K562 (cell line): ENCODE data around the gene SOCS6. TPM values are rescaled to one million over a fixed set of nuclear protein-coding genes. Genes with fewer than 3 reads are reported as not detected.

Experiments used
- ATF3 ChIP-seq, 2 experiments: fragments of 450-650 bp in 1 of 2; sonication (generic) in 1 of 2; formaldehyde crosslinking in 1 of 2; IDR thresholded peaks in 1 of 2; conservative IDR thresholded peaks in 1 of 2; 2 replicates each; pipeline versions ENCODE4 v1.6.1 to v1.8.1; 2016 to 2023; ENCODE audit warnings: mild to moderate bottlenecking in 2 of 2, moderate library complexity in 2 of 2, inconsistent platforms in 1 of 2, missing genetic modification reagents in 1 of 2
- DNMT1 ChIP-seq: fragments of 450-650 bp; IDR thresholded peaks from 2 replicates; pipeline ENCODE4 v1.6.1; 2016; ENCODE audit warnings: antibody characterized with exemption, mild to moderate bottlenecking
- FOS ChIP-seq: IDR thresholded peaks from 3 replicates; pipeline ENCODE4 v1.6.1; 2011; ENCODE audit not compliant: insufficient read length; ENCODE audit errors: extremely low read depth
- GABPA ChIP-seq: fragments of 200-800 bp; sonication (Bioruptor generic); conservative IDR thresholded peaks from 2 replicates; pipeline ENCODE4 v1.6.1; 2016; ENCODE audit warnings: low read depth, missing genetic modification characterization, missing compliant biosample characterization
- GTF3C2 ChIP-seq: IDR thresholded peaks from 3 replicates; pipeline ENCODE4 v1.6.1; 2011; ENCODE audit warnings: borderline replicate concordance, mild to moderate bottlenecking, moderate library complexity; ENCODE audit not compliant: insufficient read length; ENCODE audit errors: extremely low read depth
- HEY1 ChIP-seq: fragments of 250-450 bp; sonication (Bioruptor Pico); IDR thresholded peaks from 2 replicates; pipeline ENCODE4 v1.5.0; 2020; ENCODE audit warnings: mild to moderate bottlenecking, moderate library complexity, borderline replicate concordance
- JUND ChIP-seq, 2 experiments: IDR thresholded peaks; 2 replicates in 1 of 2; 3 replicates in 1 of 2; pipeline ENCODE4 v1.6.1; 2011; ENCODE audit warnings: borderline replicate concordance in 2 of 2, low read depth in 2 of 2, low read length in 2 of 2, improper control_type of control experiment in 1 of 2, missing biosample characterization in 1 of 2, missing genetic modification characterization in 1 of 2, missing genetic modification reagents in 1 of 2
- KAT8 ChIP-seq: fragments of 450-650 bp; IDR thresholded peaks from 2 replicates; pipeline ENCODE4 v1.6.1; 2016; ENCODE audit warnings: low read depth, mild to moderate bottlenecking
- LEF1 ChIP-seq: fragments of 450-650 bp; IDR thresholded peaks from 2 replicates; pipeline ENCODE4 v1.6.1; 2016; ENCODE audit warnings: mild to moderate bottlenecking
- MAFF ChIP-seq: IDR thresholded peaks from 2 replicates; pipeline ENCODE4 v1.6.1; 2012; ENCODE audit warnings: low read length, improper control_type of control experiment
- MAFK ChIP-seq: IDR thresholded peaks from 2 replicates; pipeline ENCODE4 v1.6.1; 2011; ENCODE audit warnings: low read length, improper control_type of control experiment
- MBD1 ChIP-seq: fragments of 250-450 bp; sonication (Bioruptor Pico); IDR thresholded peaks from 2 replicates; pipeline ENCODE4 v1.8.0; 2022; ENCODE audit warnings: inconsistent platforms
- NFRKB ChIP-seq: fragments of 450-650 bp; IDR thresholded peaks from 2 replicates; pipeline ENCODE4 v1.6.1; 2016; ENCODE audit warnings: low read depth
- NONO ChIP-seq, 2 experiments: fragments of 200-400 bp in 1 of 2; fragments of 450-650 bp in 1 of 2; formaldehyde crosslinking in 1 of 2; IDR thresholded peaks; 2 replicates each; pipeline ENCODE4 v1.6.1; 2017; ENCODE audit warnings: low read depth in 2 of 2, mild to moderate bottlenecking in 2 of 2, moderate library complexity in 2 of 2, low read length in 1 of 2
- PPARD ChIP-seq: fragments of 250-450 bp; sonication (Bioruptor Pico); IDR thresholded peaks from 2 replicates; pipeline ENCODE4 v1.8.0; 2022; ENCODE audit warnings: inconsistent platforms, mild to moderate bottlenecking, moderate library complexity
- RBM17 ChIP-seq: fragments of 200-400 bp; formaldehyde crosslinking; IDR thresholded peaks from 2 replicates; pipeline ENCODE4 v1.6.1; 2017; ENCODE audit warnings: low read depth, mild to moderate bottlenecking, low read length, borderline replicate concordance
- ZNF121 ChIP-seq: sonication (generic); formaldehyde crosslinking; conservative IDR thresholded peaks from 2 replicates; pipeline ENCODE4 v1.8.0; 2022; ENCODE audit warnings: missing genetic modification reagents
- ZNF277 ChIP-seq: fragments of 250-450 bp; sonication (Bioruptor Pico); IDR thresholded peaks from 2 replicates; pipeline ENCODE4 v1.8.0; 2022; ENCODE audit warnings: inconsistent platforms, mild to moderate bottlenecking, moderate library complexity, borderline replicate concordance
- ZNF324 ChIP-seq: fragments of 250-450 bp; sonication (Bioruptor Pico); IDR thresholded peaks from 2 replicates; pipeline ENCODE4 v1.4.0; 2020; ENCODE audit warnings: mild to moderate bottlenecking
- ZNF644 ChIP-seq: fragments of 200-800 bp; sonication (Bioruptor generic); IDR thresholded peaks from 2 replicates; pipeline ENCODE4 v1.6.1; 2016; ENCODE audit warnings: low read depth, missing genetic modification characterization, missing compliant biosample characterization
- polyA plus RNA-seq, 8 experiments: library from polyadenylated mRNA; depleted of rRNA in 4 of 8; stranded (reverse) in 5 of 8; unstranded in 3 of 8; fragments of >200 nt; fragmentation: Nextera tagmentation in 2 of 8; fragmentation: Illumina TruSeq in 1 of 8; extraction: Ambion mirVana in 2 of 8; extraction: Trizol in 1 of 8; gene quantifications; 2 replicates each; pipeline versions ENCODE4 v1.2.1 to v1.2.3, GENCODE V29; 2011 to 2014; ENCODE audit warnings: inconsistent platforms in 1 of 8, missing spikeins in 1 of 8
- total RNA-seq, 7 experiments: library from RNA; depleted of rRNA in 6 of 7; stranded (reverse); fragments of >200 nt in 6 of 7; fragmentation: Illumina TruSeq in 2 of 7; extraction: Trizol in 2 of 7; gene quantifications; 2 replicates each; pipeline versions ENCODE4 v1.2.1 to v1.2.3, GENCODE V29; 2011 to 2021; ENCODE audit warnings: low replicate concordance in 1 of 7

The SOCS6 gene
- total and polyA plus RNA-seq, 9 of the 15 experiments (the other 6 are each of a cell fraction or from before 2014, with no cell fraction given) = 2.5 to 7.1 (median 5.6) TPM

GRCh38 chr18:70337139-70337972 is 48.5 kb downstream of the SOCS6 start (continued):
- TF ChIP-seq JUND (IDR thresholded peaks at IDR 0.05; ENCODE audit: borderline replicate concordance, low read depth, low read length) (peak; percentile 93), JUND (tag; IDR thresholded peaks at IDR 0.05; ENCODE audit: borderline replicate concordance, low read depth, low read length) (peak; percentile 91; the same call in 2 of the 3 replicates), ATF3 (IDR thresholded peaks at IDR 0.05) (peak; percentile 81), ATF3 (CRISPR knock-in tag; conservative IDR thresholded peaks at IDR 0.05) (no peak), GABPA (tag) (no peak), KAT8 (no peak), DNMT1 (no peak), PPARD (no peak), ZNF324 (CRISPR knock-in tag) (no peak), MBD1 (CRISPR knock-in tag) (no peak), NFRKB (no peak), HEY1 (CRISPR knock-in tag) (no peak), ZNF644 (tag) (no peak), LEF1 (no peak), MAFK (peak; percentile 73; the same call in 1 of the 2 replicates), NONO (IDR thresholded peaks at IDR 0.05; ENCODE audit: low read depth in 2 of 2, low read length in 1 of 2) (no peak), ZNF121 (CRISPR knock-in tag) (no peak), FOS (peak; percentile 45), MAFF (peak; percentile 76; the same call in 1 of the 2 replicates), ZNF277 (no peak), RBM17 (no peak), GTF3C2 (no peak)
